GM12878 (cell line): Measurements from ENCODE around the gene LORICRIN. TPM values are rescaled to one million over a fixed set of nuclear protein-coding genes. Genes with fewer than 3 reads are reported as not detected.
A peak's percentile ranks its signal among the peaks of the same experiment; 100 is the strongest.

Experiments used
- BMI1 ChIP-seq: fragments of 450-650 bp; IDR thresholded peaks from 2 replicates; pipeline ENCODE4 v1.6.1; 2016; ENCODE audit warnings: mild to moderate bottlenecking, moderate library complexity, borderline replicate concordance
- CHD1 ChIP-seq: IDR thresholded peaks from 2 replicates; pipeline ENCODE4 v1.6.1; 2012; ENCODE audit warnings: low read depth, low read length, improper control_type of control experiment
- CREM ChIP-seq: IDR thresholded peaks from 2 replicates; pipeline ENCODE4 v1.6.1; 2014; ENCODE audit warnings: antibody characterized with exemption, low read depth
- EGR1 ChIP-seq, 2 experiments: IDR thresholded peaks; 1 replicate in 1 of 2; 2 replicates in 1 of 2; pipeline ENCODE4 v1.6.1; 2011 to 2012; ENCODE audit warnings: low read depth in 2 of 2, low read length in 2 of 2, borderline replicate concordance in 1 of 2, mild to moderate bottlenecking in 1 of 2, moderate library complexity in 1 of 2
- FOXM1 ChIP-seq: IDR thresholded peaks from 2 replicates; pipeline ENCODE4 v1.6.1; 2012; ENCODE audit warnings: low read depth, mild to moderate bottlenecking, inconsistent platforms, low read length, moderate library complexity
- GATAD2B ChIP-seq: fragments of 450-650 bp; conservative IDR thresholded peaks from 2 replicates; pipeline ENCODE4 v1.6.1; 2017; ENCODE audit warnings: low read depth, mild to moderate bottlenecking, moderate library complexity
- HDAC2 ChIP-seq: fragments of 200-600 bp; sonication (generic); IDR thresholded peaks from 2 replicates; pipeline ENCODE4 v1.6.1; 2017
- JUNB ChIP-seq: IDR thresholded peaks from 2 replicates; pipeline ENCODE4 v1.6.1; 2016; ENCODE audit warnings: antibody characterized with exemption, mild to moderate bottlenecking
- JUND ChIP-seq: IDR thresholded peaks from 2 replicates; pipeline ENCODE4 v1.6.1; 2012; ENCODE audit warnings: low read depth, mild to moderate bottlenecking, low read length, improper control_type of control experiment, moderate library complexity
- LARP7 ChIP-seq: fragments of 450-650 bp; IDR thresholded peaks from 2 replicates; pipeline ENCODE4 v1.6.1; 2017; ENCODE audit warnings: mild to moderate bottlenecking
- MYB ChIP-seq: fragments of 150-350 bp; IDR thresholded peaks from 2 replicates; pipeline ENCODE4 v1.6.1; 2014; ENCODE audit warnings: mild to moderate bottlenecking, low read depth, low read length, borderline replicate concordance
- NFXL1 ChIP-seq: fragments of 450-650 bp; IDR thresholded peaks from 2 replicates; pipeline ENCODE4 v1.6.1; 2017; ENCODE audit warnings: antibody characterized with exemption, mild to moderate bottlenecking, borderline replicate concordance
- POLR2AphosphoS2 ChIP-seq: IDR thresholded peaks from 2 replicates; pipeline ENCODE4 v1.6.1; 2011; ENCODE audit warnings: low read depth, mild to moderate bottlenecking, low read length, improper control_type of control experiment, moderate library complexity
- RELB ChIP-seq: fragments of 450-650 bp; IDR thresholded peaks from 2 replicates; pipeline ENCODE4 v1.6.1; 2017; ENCODE audit warnings: low read depth, mild to moderate bottlenecking, moderate library complexity
- SIX5 ChIP-seq: IDR thresholded peaks from 2 replicates; pipeline ENCODE4 v1.6.1; 2011; ENCODE audit warnings: mild to moderate bottlenecking, low read depth, low read length, moderate library complexity; ENCODE audit not compliant: severe bottlenecking
- SREBF1 ChIP-seq: IDR thresholded peaks from 2 replicates; pipeline ENCODE4 v1.6.1; 2012; ENCODE audit warnings: mild to moderate bottlenecking, low read length
- STAT3 ChIP-seq: IDR thresholded peaks from 2 replicates; pipeline ENCODE4 v1.6.1; 2011; ENCODE audit warnings: low read depth, low read length, improper control_type of control experiment
- SUPT20H ChIP-seq: IDR thresholded peaks from 2 replicates; pipeline ENCODE4 v1.6.1; 2011; ENCODE audit warnings: low read depth, mild to moderate bottlenecking, low read length, moderate library complexity, borderline replicate concordance; ENCODE audit not compliant: control insufficient read depth
- TARDBP ChIP-seq: IDR thresholded peaks from 2 replicates; pipeline ENCODE4 v1.6.1; 2016; ENCODE audit warnings: borderline replicate concordance
- YY1 ChIP-seq: IDR thresholded peaks from 2 replicates; pipeline ENCODE4 v1.6.1; 2011; ENCODE audit warnings: low read depth, mild to moderate bottlenecking, low read length
- ZNF217 ChIP-seq: fragments of 450-650 bp; IDR thresholded peaks from 2 replicates; pipeline ENCODE4 v1.6.1; 2017; ENCODE audit warnings: antibody characterized with exemption, mild to moderate bottlenecking
- ZNF622 ChIP-seq: fragments of 450-650 bp; IDR thresholded peaks from 2 replicates; pipeline ENCODE4 v1.6.1; 2017; ENCODE audit warnings: mild to moderate bottlenecking, inconsistent platforms
- polyA plus RNA-seq, 11 experiments: library from polyadenylated mRNA; depleted of rRNA in 4 of 11; unstranded in 6 of 11; stranded (reverse) in 5 of 11; fragments of >200 nt; fragmentation: Nextera tagmentation in 4 of 11; fragmentation: Illumina TruSeq in 1 of 11; extraction: Ambion mirVana in 4 of 11; extraction: Trizol in 1 of 11; gene quantifications; 1 replicate in 1 of 11; 2 replicates in 10 of 11; pipeline versions ENCODE4 v1.2.1 to v1.2.3, GENCODE V29; 2011 to 2016; ENCODE audit warnings: inconsistent platforms in 2 of 11, missing spikeins in 2 of 11, low read depth in 1 of 11
- total RNA-seq, 4 experiments: library from RNA; depleted of rRNA in 3 of 4; stranded (reverse); fragments of >200 nt in 3 of 4; fragmentation: Illumina TruSeq in 1 of 4; extraction: Trizol in 1 of 4; gene quantifications; 2 replicates each; pipeline versions ENCODE4 v1.2.1 to v1.2.3, GENCODE V29; 2013 to 2021
- TF ChIP-seq, protein P1 (sequence below): IDR thresholded peaks from 2 replicates; pipeline ENCODE4 v1.6.1; 2011; ENCODE audit warnings: borderline replicate concordance, low read depth, mild to moderate bottlenecking, moderate library complexity, low read length; ENCODE audit not compliant: insufficient read depth, poor library complexity, severe bottlenecking
- TF ChIP-seq, protein P2 (sequence below): IDR thresholded peaks from 2 replicates; pipeline ENCODE4 v1.6.1; 2011; ENCODE audit warnings: low read depth, low read length, improper control_type of control experiment, borderline replicate concordance
- TF ChIP-seq, protein P3 (sequence below): IDR thresholded peaks from 2 replicates; pipeline ENCODE4 v1.6.1; 2012; ENCODE audit warnings: low read depth, low read length, improper control_type of control experiment
- TF ChIP-seq, protein P4 (sequence below), 3 experiments: IDR thresholded peaks in 2 of 3; conservative IDR thresholded peaks in 1 of 3; 2 replicates each; pipeline ENCODE4 v1.5.1; 2011; ENCODE audit warnings: low read depth in 3 of 3, low read length in 3 of 3, mild to moderate bottlenecking in 3 of 3, control low read depth in 2 of 3, moderate library complexity in 2 of 3, inconsistent platforms in 1 of 3, mixed read lengths in 1 of 3; ENCODE audit not compliant: control insufficient read depth in 2 of 3, insufficient read depth in 1 of 3; ENCODE audit errors: extremely low read depth in 1 of 3

Gene LORICRIN
- total and polyA plus RNA-seq, 10 of the 15 experiments (the other 5 are each of a cell fraction or from before 2014, with no cell fraction given): 0.06 to 0.37 TPM; not detected in 8

DNA sequence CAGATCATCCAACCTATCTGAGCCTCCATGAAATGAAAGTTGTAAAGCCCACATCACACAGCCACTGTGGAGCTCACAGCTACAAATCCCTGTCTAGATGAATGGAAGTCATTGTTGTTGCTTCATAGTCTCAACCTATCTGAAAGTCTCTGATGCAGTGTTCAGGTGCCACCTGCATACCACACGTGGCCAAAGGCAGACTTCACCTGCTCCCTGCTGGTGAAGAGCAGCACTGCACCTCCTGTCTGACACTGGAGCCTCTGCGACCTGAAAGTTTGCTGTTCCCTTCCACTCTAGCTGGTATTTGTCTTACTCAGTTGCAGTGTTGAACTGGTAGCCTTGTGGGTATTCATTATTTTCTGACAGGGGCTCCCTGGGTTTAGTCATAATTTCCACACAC lies 18.4 kb downstream of the LORICRIN start (continued):
- TF ChIP-seq HDAC2: no peak
- no peak for TF ChIP-seq JUND
- no peak for TF ChIP-seq GATAD2B
- no peak for TF ChIP-seq TARDBP
- TF ChIP-seq, protein P1, sequence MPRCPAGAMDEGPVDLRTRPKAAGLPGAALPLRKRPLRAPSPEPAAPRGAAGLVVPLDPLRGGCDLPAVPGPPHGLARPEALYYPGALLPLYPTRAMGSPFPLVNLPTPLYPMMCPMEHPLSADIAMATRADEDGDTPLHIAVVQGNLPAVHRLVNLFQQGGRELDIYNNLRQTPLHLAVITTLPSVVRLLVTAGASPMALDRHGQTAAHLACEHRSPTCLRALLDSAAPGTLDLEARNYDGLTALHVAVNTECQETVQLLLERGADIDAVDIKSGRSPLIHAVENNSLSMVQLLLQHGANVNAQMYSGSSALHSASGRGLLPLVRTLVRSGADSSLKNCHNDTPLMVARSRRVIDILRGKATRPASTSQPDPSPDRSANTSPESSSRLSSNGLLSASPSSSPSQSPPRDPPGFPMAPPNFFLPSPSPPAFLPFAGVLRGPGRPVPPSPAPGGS: no peak
- TF ChIP-seq FOXM1: no peak
- TF ChIP-seq CREM: no peak
- no peak for TF ChIP-seq SIX5
- TF ChIP-seq MYB: no peak
- no peak for TF ChIP-seq STAT3
- no peak for TF ChIP-seq NFXL1
- TF ChIP-seq BMI1: no peak
- TF ChIP-seq EGR1 (IDR thresholded peaks at IDR 0.05; ENCODE audit: borderline replicate concordance in 1 of 2, low read depth in 2 of 2, low read length in 2 of 2): no peak
- TF ChIP-seq RELB: no peak
- no peak; the same call in 1 of the 2 replicates for TF ChIP-seq LARP7
- TF ChIP-seq, protein P2, sequence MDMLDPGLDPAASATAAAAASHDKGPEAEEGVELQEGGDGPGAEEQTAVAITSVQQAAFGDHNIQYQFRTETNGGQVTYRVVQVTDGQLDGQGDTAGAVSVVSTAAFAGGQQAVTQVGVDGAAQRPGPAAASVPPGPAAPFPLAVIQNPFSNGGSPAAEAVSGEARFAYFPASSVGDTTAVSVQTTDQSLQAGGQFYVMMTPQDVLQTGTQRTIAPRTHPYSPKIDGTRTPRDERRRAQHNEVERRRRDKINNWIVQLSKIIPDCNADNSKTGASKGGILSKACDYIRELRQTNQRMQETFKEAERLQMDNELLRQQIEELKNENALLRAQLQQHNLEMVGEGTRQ: no peak
- no peak for TF ChIP-seq CHD1
- TF ChIP-seq ZNF217: 0 out of 2 replicates have a peak, but pooled peaks have one; percentile 25
- TF ChIP-seq, protein P3, sequence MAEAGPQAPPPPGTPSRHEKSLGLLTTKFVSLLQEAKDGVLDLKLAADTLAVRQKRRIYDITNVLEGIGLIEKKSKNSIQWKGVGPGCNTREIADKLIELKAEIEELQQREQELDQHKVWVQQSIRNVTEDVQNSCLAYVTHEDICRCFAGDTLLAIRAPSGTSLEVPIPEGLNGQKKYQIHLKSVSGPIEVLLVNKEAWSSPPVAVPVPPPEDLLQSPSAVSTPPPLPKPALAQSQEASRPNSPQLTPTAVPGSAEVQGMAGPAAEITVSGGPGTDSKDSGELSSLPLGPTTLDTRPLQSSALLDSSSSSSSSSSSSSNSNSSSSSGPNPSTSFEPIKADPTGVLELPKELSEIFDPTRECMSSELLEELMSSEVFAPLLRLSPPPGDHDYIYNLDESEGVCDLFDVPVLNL: no peak
- TF ChIP-seq JUNB: no peak
- TF ChIP-seq SUPT20H: no peak
- TF ChIP-seq, protein P4, sequence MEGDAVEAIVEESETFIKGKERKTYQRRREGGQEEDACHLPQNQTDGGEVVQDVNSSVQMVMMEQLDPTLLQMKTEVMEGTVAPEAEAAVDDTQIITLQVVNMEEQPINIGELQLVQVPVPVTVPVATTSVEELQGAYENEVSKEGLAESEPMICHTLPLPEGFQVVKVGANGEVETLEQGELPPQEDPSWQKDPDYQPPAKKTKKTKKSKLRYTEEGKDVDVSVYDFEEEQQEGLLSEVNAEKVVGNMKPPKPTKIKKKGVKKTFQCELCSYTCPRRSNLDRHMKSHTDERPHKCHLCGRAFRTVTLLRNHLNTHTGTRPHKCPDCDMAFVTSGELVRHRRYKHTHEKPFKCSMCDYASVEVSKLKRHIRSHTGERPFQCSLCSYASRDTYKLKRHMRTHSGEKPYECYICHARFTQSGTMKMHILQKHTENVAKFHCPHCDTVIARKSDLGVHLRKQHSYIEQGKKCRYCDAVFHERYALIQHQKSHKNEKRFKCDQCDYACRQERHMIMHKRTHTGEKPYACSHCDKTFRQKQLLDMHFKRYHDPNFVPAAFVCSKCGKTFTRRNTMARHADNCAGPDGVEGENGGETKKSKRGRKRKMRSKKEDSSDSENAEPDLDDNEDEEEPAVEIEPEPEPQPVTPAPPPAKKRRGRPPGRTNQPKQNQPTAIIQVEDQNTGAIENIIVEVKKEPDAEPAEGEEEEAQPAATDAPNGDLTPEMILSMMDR (IDR thresholded peaks at IDR 0.05 in 2 of 3, conservative IDR thresholded peaks at IDR 0.05 in 1 of 3; ENCODE audit: control insufficient read depth in 2 of 3, extremely low read depth in 1 of 3, insufficient read depth in 1 of 3, low read depth in 3 of 3, low read length in 3 of 3): peak; percentile 87 to 91 (median 90)
- TF ChIP-seq SREBF1: no peak
- TF ChIP-seq POLR2AphosphoS2: no peak
- no peak for TF ChIP-seq ZNF622
- TF ChIP-seq YY1: peak; percentile 30; the same call in 1 of the 2 replicates
